Lung (tissue), 12 donors: ENCODE measurements around the gene PRKAR2A. TPM values are rescaled to one million over a fixed set of nuclear protein-coding genes. Genes with fewer than 3 reads are reported as not detected.

Experiments
- ATAC-seq: fragments of 200-7000 bp; cut with Tn5 transposase; one replicate; pipeline ENCODE4 v1.9.1; 2020; ENCODE audit warnings: moderate number of reproducible peaks; ENCODE audit not compliant: insufficient read depth, low FRiP score
- DNase-seq, 3 donors: peaks; one replicate each; pipeline ENCODE4 v3.0.0-alpha.2; 2013 to 2017
- H3K27ac ChIP-seq, 2 donors: one replicate each; pipeline ENCODE4 v1.5.1; 2013; ENCODE audit warnings: mild to moderate bottlenecking in 2 of 2, moderate library complexity in 2 of 2, control low read depth in 1 of 2, inconsistent platforms in 1 of 2, low read depth in 1 of 2, low read length in 1 of 2
- H3K27me3 ChIP-seq, 3 donors: one replicate each; pipeline ENCODE4 v1.5.1; 2013; ENCODE audit warnings: low read length in 2 of 3; ENCODE audit not compliant: control insufficient read depth in 3 of 3, insufficient read depth in 3 of 3
- H3K36me3 ChIP-seq, 4 donors: one replicate each; pipeline ENCODE4 v1.5.1; 2013; ENCODE audit warnings: low read length in 4 of 4, mild to moderate bottlenecking in 1 of 4, moderate library complexity in 1 of 4; ENCODE audit not compliant: control insufficient read depth in 4 of 4, insufficient read depth in 4 of 4
- H3K4me1 ChIP-seq, 5 donors: one replicate each; pipeline ENCODE4 v1.5.1; 2013; ENCODE audit warnings: low read length in 5 of 5, mild to moderate bottlenecking in 2 of 5, moderate library complexity in 1 of 5; ENCODE audit not compliant: control insufficient read depth in 5 of 5, insufficient read depth in 5 of 5
- H3K4me3 ChIP-seq: one replicate; pipeline ENCODE4 v1.5.1; 2013; ENCODE audit warnings: mild to moderate bottlenecking, control low read depth, moderate library complexity
- H3K9ac ChIP-seq, 2 donors: one replicate each; pipeline ENCODE4 v1.5.1; 2013; ENCODE audit warnings: low read length in 2 of 2, control low read depth in 1 of 2; ENCODE audit not compliant: insufficient read depth in 1 of 2
- H3K9me3 ChIP-seq, 4 donors: one replicate each; pipeline ENCODE4 v1.5.1; 2013; ENCODE audit warnings: low read length in 3 of 4, mild to moderate bottlenecking in 1 of 4, moderate library complexity in 1 of 4; ENCODE audit not compliant: control insufficient read depth in 4 of 4, insufficient read depth in 3 of 4
- WGBS, 2 donors: extraction: QIAGEN DNeasy Blood & Tissue Kit; methylation state at CpG; one replicate each; pipeline ENCODE4 v1.1.7; 2013; 5-methylcytosine and 5-hydroxymethylcytosine counted together
- polyA plus RNA-seq, 2 donors: library from polyadenylated mRNA; stranded (reverse); fragments of 200-250 nt; gene quantifications; one replicate each; pipeline ENCODE4 v1.2.1, GENCODE V29; 2013
- total RNA-seq, 2 donors: library from RNA; depleted of rRNA in 1 of 2; stranded (reverse); fragments of >200 nt in 1 of 2; gene quantifications; one replicate each; pipeline ENCODE4 v1.2.1, GENCODE V29; 2014 to 2021
- TF ChIP-seq, protein P1 (sequence below): IDR thresholded peaks from 2 replicates; pipeline ENCODE4 v1.5.1; 2012; ENCODE audit warnings: mild to moderate bottlenecking; ENCODE audit errors: control extremely low read depth, extremely low read depth
- donor health status: control.
- donor health status: control.
- donor health status: Bipolar disorder and iron deficiency.
- donor health status: healthy.
- donor health status: DM: yes; HTN: yes; CAD: no.

Gene PRKAR2A
- total and polyA plus RNA-seq, 4 donors: 10.3 to 72.8 (median 20.4) TPM

DNA sequence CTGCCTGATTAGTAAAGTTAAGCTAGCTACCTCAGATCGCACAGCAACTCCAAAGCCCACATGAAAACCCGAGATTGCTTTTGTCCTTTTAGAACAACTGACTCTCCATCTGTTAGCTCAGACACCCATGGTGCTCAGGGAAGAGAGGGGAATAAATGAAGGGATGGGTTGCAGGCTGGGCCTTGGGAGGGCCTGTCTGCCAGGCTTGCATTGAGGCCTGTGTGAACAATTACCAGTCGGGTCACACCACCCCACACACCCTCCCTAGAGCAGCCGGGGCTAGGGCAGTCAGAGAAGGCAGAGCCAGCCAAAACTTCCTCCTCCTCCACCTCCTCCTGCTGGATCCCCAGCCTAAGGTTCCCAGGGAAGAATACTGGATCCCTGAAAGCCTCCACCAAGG, 8.8 kb upstream of the PRKAR2A start:
- Histone ChIP-seq H3K4me3 (no peak overlapping the region), H3K27ac (no peak overlapping the region), H3K9ac (no peak overlapping the region), H3K36me3 (peaks cover 0 to 26% (median 2%) of the 10 kb centered on the region in 4 donors), H3K27me3 (no peaks in the 10 kb centered on the region), H3K4me1 (no peaks in the 10 kb centered on the region), H3K9me3 (no peaks in the 10 kb centered on the region)
- WGBS, 2 donors: 57 to 71% methylated on average over 4 of the region's 4 CpGs
- TF ChIP-seq, protein P1, sequence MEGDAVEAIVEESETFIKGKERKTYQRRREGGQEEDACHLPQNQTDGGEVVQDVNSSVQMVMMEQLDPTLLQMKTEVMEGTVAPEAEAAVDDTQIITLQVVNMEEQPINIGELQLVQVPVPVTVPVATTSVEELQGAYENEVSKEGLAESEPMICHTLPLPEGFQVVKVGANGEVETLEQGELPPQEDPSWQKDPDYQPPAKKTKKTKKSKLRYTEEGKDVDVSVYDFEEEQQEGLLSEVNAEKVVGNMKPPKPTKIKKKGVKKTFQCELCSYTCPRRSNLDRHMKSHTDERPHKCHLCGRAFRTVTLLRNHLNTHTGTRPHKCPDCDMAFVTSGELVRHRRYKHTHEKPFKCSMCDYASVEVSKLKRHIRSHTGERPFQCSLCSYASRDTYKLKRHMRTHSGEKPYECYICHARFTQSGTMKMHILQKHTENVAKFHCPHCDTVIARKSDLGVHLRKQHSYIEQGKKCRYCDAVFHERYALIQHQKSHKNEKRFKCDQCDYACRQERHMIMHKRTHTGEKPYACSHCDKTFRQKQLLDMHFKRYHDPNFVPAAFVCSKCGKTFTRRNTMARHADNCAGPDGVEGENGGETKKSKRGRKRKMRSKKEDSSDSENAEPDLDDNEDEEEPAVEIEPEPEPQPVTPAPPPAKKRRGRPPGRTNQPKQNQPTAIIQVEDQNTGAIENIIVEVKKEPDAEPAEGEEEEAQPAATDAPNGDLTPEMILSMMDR: no peak
- ATAC-seq (no peak), DNase-seq (no peak)

DNA sequence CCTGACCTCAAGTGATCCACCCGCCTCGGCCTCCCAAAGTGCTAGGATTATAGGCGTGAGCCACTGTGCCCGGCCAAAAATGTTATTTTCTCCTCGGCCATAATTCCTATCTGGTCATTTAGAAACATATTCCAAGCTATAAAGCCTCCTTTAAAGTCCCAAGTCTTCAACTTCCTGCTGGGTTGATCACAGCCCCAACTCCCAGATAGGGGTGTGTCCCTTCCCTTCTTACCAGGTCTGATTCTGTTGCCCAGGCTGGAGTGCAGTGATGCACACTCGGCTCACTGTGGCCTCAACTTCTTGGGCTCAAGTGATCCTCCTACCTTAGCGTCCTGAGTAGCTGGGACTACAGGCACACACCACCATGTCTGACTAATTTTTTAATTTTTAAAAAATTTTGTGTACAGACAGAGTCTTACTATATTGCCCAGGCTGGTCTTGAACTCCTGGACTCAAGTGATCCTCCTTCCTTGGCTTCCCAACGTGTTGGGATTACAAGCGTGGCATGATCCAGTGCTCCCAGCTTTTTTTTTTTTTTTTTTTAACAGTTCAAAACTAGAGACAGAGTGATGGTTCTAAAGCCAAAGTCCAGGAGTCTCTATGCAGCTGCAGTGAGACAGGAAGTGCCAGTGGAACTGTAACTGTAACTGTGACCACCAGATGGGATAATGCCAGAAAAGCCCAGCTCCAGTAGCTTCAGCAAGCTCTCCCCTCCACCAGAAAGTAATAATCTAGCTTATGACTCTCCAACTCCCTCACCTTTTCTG, 8.2 kb upstream of the PRKAR2A start:
- Histone ChIP-seq H3K4me3 (no peak overlapping the region), H3K36me3 (peaks cover 0 to 24% (median 2%) of the 10 kb centered on the region in 4 donors), H3K4me1 (no peaks in the 10 kb centered on the region), H3K27ac (no peak overlapping the region), H3K9ac (no peak overlapping the region), H3K27me3 (no peaks in the 10 kb centered on the region), H3K9me3 (no peaks in the 10 kb centered on the region)
- WGBS, 2 donors: 88 to 90% methylated on average over 9 of the region's 9 CpGs
- no peak for ATAC-seq
- TF ChIP-seq, protein P1: no peak
- DNase-seq: peak; percentile 22 to 54 (median 33)

DNA sequence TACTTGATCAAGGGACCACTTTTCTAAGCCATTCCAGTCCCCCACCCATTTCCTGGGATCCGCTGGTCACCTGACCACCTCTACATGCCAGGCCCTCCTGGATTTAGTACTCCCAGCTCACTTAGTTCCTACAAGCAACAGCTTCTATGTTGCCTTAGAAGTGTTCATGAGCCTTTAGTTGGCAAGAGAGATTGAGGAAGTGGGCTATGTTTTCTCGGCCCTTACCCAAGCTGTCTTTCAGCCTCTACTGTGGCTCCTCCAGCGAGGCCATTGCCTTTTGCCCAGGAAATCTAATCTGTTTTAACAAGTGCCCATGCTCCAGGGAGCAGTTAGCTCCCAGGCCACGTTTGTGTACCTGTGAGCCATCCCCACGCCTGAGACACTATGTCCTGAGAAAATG, 4.5 kb upstream of the PRKAR2A start:
- peaks cover 0 to 7% (median 0%) of the 10 kb centered on the region in 4 donors for H3K36me3 ChIP-seq
- WGBS, 2 donors: 84 to 87% methylated on average over 5 of the region's 5 CpGs
- no peak overlapping the region for H3K9ac ChIP-seq
- H3K4me1 ChIP-seq: peaks cover 0 to 4% (median 0%) of the 10 kb centered on the region in 5 donors
- H3K27me3 ChIP-seq: no peaks in the 10 kb centered on the region
- no peak for DNase-seq
- TF ChIP-seq, protein P1: no peak
- ATAC-seq: no peak
- no peaks in the 10 kb centered on the region for H3K9me3 ChIP-seq
- H3K4me3 ChIP-seq: no peak overlapping the region
- H3K27ac ChIP-seq: no peak overlapping the region

DNA sequence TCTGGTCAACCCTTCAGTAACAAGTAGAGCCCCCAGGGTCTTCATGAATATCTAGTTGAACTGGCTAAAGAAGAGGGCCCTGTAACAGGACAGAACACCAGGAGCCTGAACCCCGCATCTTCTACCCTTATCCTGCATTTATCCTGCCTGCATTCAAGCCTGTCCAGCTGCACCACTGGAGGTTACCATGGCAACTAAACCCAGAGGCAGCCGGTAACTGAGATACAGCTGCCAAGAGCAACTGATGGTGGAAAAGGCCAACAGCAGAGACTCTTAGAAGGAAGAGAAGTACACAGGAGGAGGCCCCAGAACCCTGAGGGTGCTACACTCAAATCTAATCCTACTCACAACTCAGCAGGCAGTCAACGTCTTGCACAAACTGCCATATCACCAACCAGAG, 3.7 kb upstream of the PRKAR2A start:
- Histone ChIP-seq H3K4me3 (no peak overlapping the region), H3K9ac (no peak overlapping the region), H3K36me3 (peaks cover 0 to 3% (median 0%) of the 10 kb centered on the region in 4 donors), H3K9me3 (no peaks in the 10 kb centered on the region), H3K4me1 (peaks cover 0 to 9% (median under 1%) of the 10 kb centered on the region in 5 donors), H3K27ac (no peak overlapping the region), H3K27me3 (no peaks in the 10 kb centered on the region)
- DNase-seq (peak; percentile 65 to 70 (median 66)), ATAC-seq (no peak)
- WGBS, 2 donors: 71 to 83% methylated on average over 3 of the region's 3 CpGs
- TF ChIP-seq, protein P1: no peak
